Skeletal muscle tissue (tissue), 4 donors: ENCODE results near the gene TMEM255B. TPM values are rescaled to one million over a fixed set of nuclear protein-coding genes. Genes with fewer than 3 reads are reported as not detected.

Experiments
- H3K27ac ChIP-seq: one replicate; pipeline ENCODE4 v1.7.0; 2013; ENCODE audit warnings: mild to moderate bottlenecking, low read depth, low read length, inconsistent platforms
- H3K27me3 ChIP-seq, 3 donors: one replicate each; pipeline ENCODE4 v1.7.0; 2013; ENCODE audit warnings: low read length in 3 of 3; ENCODE audit not compliant: control insufficient read depth in 3 of 3, insufficient read depth in 3 of 3
- H3K36me3 ChIP-seq, 3 donors: one replicate each; pipeline ENCODE4 v1.7.0; 2013; ENCODE audit warnings: low read length in 3 of 3; ENCODE audit not compliant: control insufficient read depth in 3 of 3, insufficient read depth in 3 of 3
- H3K4me1 ChIP-seq, 3 donors: one replicate each; pipeline ENCODE4 v1.7.0; 2013; ENCODE audit warnings: low read length in 3 of 3, mild to moderate bottlenecking in 3 of 3; ENCODE audit not compliant: control insufficient read depth in 3 of 3, insufficient read depth in 3 of 3
- H3K4me3 ChIP-seq, 3 donors: one replicate each; pipeline ENCODE4 v1.7.0; 2013; ENCODE audit warnings: low read length in 3 of 3
- H3K9ac ChIP-seq, 3 donors: one replicate each; pipeline ENCODE4 v1.7.0; 2013; ENCODE audit warnings: low read length in 3 of 3, mild to moderate bottlenecking in 3 of 3, moderate library complexity in 2 of 3, low read depth in 1 of 3
- H3K9me3 ChIP-seq, 3 donors: one replicate each; pipeline ENCODE4 v1.7.0; 2013; ENCODE audit warnings: low read length in 3 of 3; ENCODE audit not compliant: control insufficient read depth in 3 of 3
- total RNA-seq: library from RNA; depleted of rRNA; stranded (reverse); fragments of >200 nt; gene quantifications from one replicate; pipeline ENCODE4 v1.2.3, GENCODE V29; 2014
- donor health status: Osteomylitis.

TMEM255B gene
- total RNA-seq, 1 donor from 2014 or later = 2.6 TPM

GRCh38 chr13:113754691-113755090, 4.3 kb upstream of the TMEM255B start:
- Histone ChIP-seq H3K4me1 (peaks cover 10 to 11% (median 10%) of the 10 kb centered on the region in 3 donors), H3K4me3 (no peak overlapping the region), H3K9ac (no peak overlapping the region), H3K36me3 (no peaks in the 10 kb centered on the region), H3K27me3 (peaks cover 14 to 49% (median 24%) of the 10 kb centered on the region in 3 donors), H3K27ac (no peak overlapping the region), H3K9me3 (no peaks in the 10 kb centered on the region)

- no peak overlapping the region for H3K9ac ChIP-seq
- H3K36me3 ChIP-seq = no peaks in the 10 kb centered on the region
- peaks cover 16 to 51% (median 39%) of the 10 kb centered on the region in 3 donors for H3K27me3 ChIP-seq
- no peak overlapping the region for H3K27ac ChIP-seq
- no peak overlapping the region for H3K4me3 ChIP-seq
- H3K4me1 ChIP-seq = peaks cover 14 to 15% (median 14%) of the 10 kb centered on the region in 3 donors
- H3K9me3 ChIP-seq = no peaks in the 10 kb centered on the region
Measured at GRCh38 chr13:113756441-113757097, 2.5 kb upstream of the TMEM255B start.

- Histone ChIP-seq H3K27me3 (peaks cover 22 to 59% (median 44%) of the 10 kb centered on the region in 3 donors), H3K4me3 (peak overlapping the region; percentile 72 to 75 (median 73)), H3K36me3 (peaks cover 0 to 2% (median 0%) of the 10 kb centered on the region in 3 donors), H3K4me1 (peaks cover 14 to 15% (median 14%) of the 10 kb centered on the region in 3 donors), H3K9me3 (no peaks in the 10 kb centered on the region), H3K9ac (peak overlapping the region; percentile 33 to 52 (median 50)), H3K27ac (peak overlapping the region; percentile 79)
Measured at GRCh38 chr13:113759525-113760137, 605 bp downstream of the TMEM255B start.

GRCh38 chr13:113761136-113761535, 2.1 kb downstream of the TMEM255B start:
- Histone ChIP-seq H3K4me3 (no peak overlapping the region), H3K4me1 (peaks cover 14 to 15% (median 14%) of the 10 kb centered on the region in 3 donors), H3K9me3 (no peaks in the 10 kb centered on the region), H3K9ac (no peak overlapping the region), H3K27me3 (peaks cover 21 to 56% (median 43%) of the 10 kb centered on the region in 3 donors), H3K36me3 (peaks cover 0 to 2% (median 0%) of the 10 kb centered on the region in 3 donors), H3K27ac (peak overlapping the region; percentile 49)

GRCh38 chr13:113762075-113762474, 3.0 kb downstream of the TMEM255B start:
- no peak overlapping the region for H3K9ac ChIP-seq
- no peak overlapping the region for H3K27ac ChIP-seq
- peaks cover 14 to 15% (median 14%) of the 10 kb centered on the region in 3 donors for H3K4me1 ChIP-seq
- peaks cover 25 to 47% (median 45%) of the 10 kb centered on the region in 3 donors for H3K27me3 ChIP-seq
- no peak overlapping the region for H3K4me3 ChIP-seq
- H3K9me3 ChIP-seq = no peaks in the 10 kb centered on the region
- peaks cover 0 to 2% (median 0%) of the 10 kb centered on the region in 3 donors for H3K36me3 ChIP-seq

- Histone ChIP-seq H3K9me3 (no peaks in the 10 kb centered on the region), H3K4me3 (no peak overlapping the region), H3K4me1 (peaks cover 14 to 15% (median 14%) of the 10 kb centered on the region in 3 donors), H3K9ac (no peak overlapping the region), H3K27me3 (peaks cover 25 to 45% (median 43%) of the 10 kb centered on the region in 3 donors), H3K27ac (no peak overlapping the region), H3K36me3 (peaks cover 0 to 2% (median 0%) of the 10 kb centered on the region in 3 donors)
Measured at GRCh38 chr13:113762538-113762937, 3.5 kb downstream of the TMEM255B start.

GRCh38 chr13:113763254-113763653, 4.2 kb downstream of the TMEM255B start:
- Histone ChIP-seq H3K27ac (no peak overlapping the region), H3K27me3 (peaks cover 25 to 44% (median 37%) of the 10 kb centered on the region in 3 donors), H3K4me1 (peaks cover 14 to 15% (median 14%) of the 10 kb centered on the region in 3 donors), H3K9me3 (no peaks in the 10 kb centered on the region), H3K9ac (no peak overlapping the region), H3K4me3 (no peak overlapping the region), H3K36me3 (peaks cover 0 to 2% (median 0%) of the 10 kb centered on the region in 3 donors)

GRCh38 chr13:113763961-113764792, 5.2 kb downstream of the TMEM255B start:
- H3K4me3 ChIP-seq = no peak overlapping the region
- H3K4me1 ChIP-seq = peaks cover 8 to 9% (median 8%) of the 10 kb centered on the region in 3 donors
- H3K27ac ChIP-seq = no peak overlapping the region
- no peak overlapping the region for H3K9ac ChIP-seq
- H3K36me3 ChIP-seq = peaks cover 0 to 2% (median 0%) of the 10 kb centered on the region in 3 donors
- H3K27me3 ChIP-seq = peaks cover 25 to 37% (median 34%) of the 10 kb centered on the region in 3 donors
- H3K9me3 ChIP-seq = no peaks in the 10 kb centered on the region

GRCh38 chr13:113764793-113765563, 6.0 kb downstream of the TMEM255B start:
- H3K36me3 ChIP-seq = peaks cover 0 to 2% (median 0%) of the 10 kb centered on the region in 3 donors
- H3K4me1 ChIP-seq = peaks cover under 1 to 1% (median under 1%) of the 10 kb centered on the region in 3 donors
- no peaks in the 10 kb centered on the region for H3K9me3 ChIP-seq
- H3K27ac ChIP-seq = no peak overlapping the region
- peaks cover 25 to 29% (median 28%) of the 10 kb centered on the region in 3 donors for H3K27me3 ChIP-seq
- H3K9ac ChIP-seq = no peak overlapping the region
- H3K4me3 ChIP-seq = no peak overlapping the region
